ENCODE data around the gene MYOF. TPM values are rescaled to one million over a fixed set of nuclear protein-coding genes. Genes with fewer than 3 reads are reported as not detected.

The MYOF gene
- total and polyA plus RNA-seq, 9 of the 15 experiments (the other 6 are each of a cell fraction or from before 2014, with no cell fraction given): 0.06 to 0.27 TPM; not detected in 7

- no peak for TF ChIP-seq CBX8 (IDR thresholded peaks at IDR 0.05; ENCODE audit: borderline replicate concordance, extremely low read depth, low read depth, low read length, poor library complexity, severe bottlenecking)
- no peak for TF ChIP-seq NRF1 (conservative IDR thresholded peaks at IDR 0.05 in 1 of 2, IDR thresholded peaks at IDR 0.05 in 1 of 2)
- TF ChIP-seq ZFX (CRISPR knock-in tag; IDR thresholded peaks at IDR 0.05): no peak
- TF ChIP-seq ETV5 (CRISPR knock-in tag; IDR thresholded peaks at IDR 0.05; ENCODE audit: low read depth): no peak
- no peak for TF ChIP-seq ZNF707 (CRISPR knock-in tag; conservative IDR thresholded peaks at IDR 0.05)
- TF ChIP-seq KLF13 (tag; IDR thresholded peaks at IDR 0.05; ENCODE audit: borderline replicate concordance, low read depth): no peak
These were observed 112.5 kb downstream of the MYOF start (continued) for GRCh38 chr10:93369588-93370164.

- in situ Hi-C loops (cut with MboI): no loop called here
- 0% methylated on average over 2 of the region's 2 CpGs for WGBS (ENCODE audit: insufficient coverage, low coverage, missing lambda C conversion rate)
- TF ChIP-seq POLR2AphosphoS2 (IDR thresholded peaks at IDR 0.05; ENCODE audit: low read length) (no peak), MLLT1 (IDR thresholded peaks at IDR 0.05) (no peak), TEAD1 (CRISPR knock-in tag; IDR thresholded peaks at IDR 0.05) (no peak), ZNF431 (CRISPR knock-in tag; IDR thresholded peaks at IDR 0.05) (no peak), FOXJ2 (tag; IDR thresholded peaks at IDR 0.05) (no peak), MAFK (IDR thresholded peaks at IDR 0.05; ENCODE audit: low read length) (no peak), CHD2 (IDR thresholded peaks at IDR 0.05; ENCODE audit: low read depth, low read length) (no peak), KDM4B (IDR thresholded peaks at IDR 0.05; ENCODE audit: borderline replicate concordance in 2 of 2, low read depth in 1 of 2) (no peak), EP400 (IDR thresholded peaks at IDR 0.05) (no peak), TGIF2 (CRISPR knock-in tag; IDR thresholded peaks at IDR 0.05) (no peak), MAZ (CRISPR knock-in tag; conservative IDR thresholded peaks at IDR 0.05 in 1 of 2, IDR thresholded peaks at IDR 0.05 in 1 of 2) (no peak), CREB3 (tag; conservative IDR thresholded peaks at IDR 0.05; ENCODE audit: low read depth) (no peak), JUND (IDR thresholded peaks at IDR 0.05; ENCODE audit: borderline replicate concordance, low read depth, low read length) (no peak), JUND (tag; IDR thresholded peaks at IDR 0.05; ENCODE audit: borderline replicate concordance, low read depth, low read length) (no peak)
These were observed 113.9 kb downstream of the MYOF start for GRCh38 chr10:93368210-93368609.

More at GRCh38 chr10:93368210-93368609, 113.9 kb downstream of the MYOF start:
- Histone ChIP-seq H3K9ac (ENCODE audit: insufficient read depth in 1 of 2, low read depth in 2 of 2, low read length in 2 of 2) (no peak overlapping the region), H3K79me2 (ENCODE audit: control insufficient read depth, insufficient read depth, low read length) (no peaks in the 10 kb centered on the region), H3K9me3 (replicated peaks; ENCODE audit: control insufficient read depth, insufficient read depth, low read depth, low read length) (no peaks in the 10 kb centered on the region), H2AFZ (ENCODE audit: low read depth, low read length) (no peak overlapping the region), H3K27ac (ENCODE audit: extremely low read depth, low read depth, low read length) (no peak overlapping the region), H3K4me3 (no peak overlapping the region), H3K9me1 (ENCODE audit: control insufficient read depth, insufficient read depth, low read length) (no peaks in the 10 kb centered on the region), H3K4me2 (ENCODE audit: insufficient read depth, low read length) (no peak overlapping the region), H3K36me3 (ENCODE audit: control insufficient read depth, insufficient read depth, low read length) (no peaks in the 10 kb centered on the region), H3K27me3 (ENCODE audit: control insufficient read depth in 2 of 2, insufficient read depth in 2 of 2, low read length in 2 of 2) (peaks cover 0 to 9% of the 10 kb centered on the region in 2 experiments; a peak in 4 of 5 replicates), H4K20me1 (replicated peaks; ENCODE audit: control insufficient read depth, insufficient read depth, low read length) (no peaks in the 10 kb centered on the region), H3K4me1 (replicated peaks in 1 of 2; ENCODE audit: control insufficient read depth in 2 of 2, insufficient read depth in 2 of 2, low read length in 2 of 2) (no peaks in the 10 kb centered on the region; a peak in 2 of 5 replicates)
- CTCF ChIA-PET (ENCODE audit: low intra/inter-chr PET ratio): no interaction called here
- no peak for FAIRE-seq
- intact Hi-C loops (cut with micrococcal nuclease): no loop called here
- DNase-seq (ENCODE audit: extremely low read depth in 1 of 4, low spot score in 3 of 4): no peak
- POLR2A ChIA-PET: interaction anchor here (0.6 kb wide), 1 partner anchor 127 kb away, joined by 3 read pairs; no protein-coding TSS in a partner anchor
- no peak for ATAC-seq
- no TSS peak for BruUV-seq (replicated peaks)

Data from K562 (cell line).